D721Med (cell line): ENCODE measurements around the gene PLXDC1.

Experiments used
- DNase-seq: peaks from one replicate; pipeline ENCODE4 v3.0.0; 2011; ENCODE audit warnings: low spot score; ENCODE audit not compliant: insufficient read length
- FAIRE-seq: peaks from 2 replicates; lab custom pipeline; 2011; peaks lifted over from hg19 to GRCh38; lab: Jason Lieb, UNC
- TF ChIP-seq, protein P1 (sequence below): IDR thresholded peaks from 2 replicates; pipeline ENCODE4 v1.5.1; 2012; ENCODE audit warnings: mild to moderate bottlenecking, control low read depth; ENCODE audit not compliant: insufficient read depth; ENCODE audit errors: missing control alignments

Gene PLXDC1

DNA sequence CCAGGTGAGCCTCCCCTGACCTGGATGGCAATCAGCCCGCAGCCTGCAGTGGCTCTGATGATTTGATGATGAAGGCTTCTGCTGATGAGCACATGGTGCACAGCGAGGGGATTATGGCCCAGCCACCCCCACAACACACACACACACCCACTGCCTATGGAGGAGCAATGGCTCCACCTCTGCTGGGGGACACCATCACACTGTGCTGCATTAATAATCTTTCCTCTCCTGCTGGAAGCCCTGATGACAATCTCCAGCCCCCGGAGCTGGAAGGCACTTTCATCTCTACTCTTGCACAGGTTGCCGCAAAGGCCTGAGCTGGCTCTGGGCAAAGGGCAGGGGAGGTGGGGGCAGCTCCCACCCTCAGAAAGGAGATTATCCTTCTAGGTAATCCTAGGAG is 79.9 kb downstream of the PLXDC1 start:
- FAIRE-seq = no peak

DNA sequence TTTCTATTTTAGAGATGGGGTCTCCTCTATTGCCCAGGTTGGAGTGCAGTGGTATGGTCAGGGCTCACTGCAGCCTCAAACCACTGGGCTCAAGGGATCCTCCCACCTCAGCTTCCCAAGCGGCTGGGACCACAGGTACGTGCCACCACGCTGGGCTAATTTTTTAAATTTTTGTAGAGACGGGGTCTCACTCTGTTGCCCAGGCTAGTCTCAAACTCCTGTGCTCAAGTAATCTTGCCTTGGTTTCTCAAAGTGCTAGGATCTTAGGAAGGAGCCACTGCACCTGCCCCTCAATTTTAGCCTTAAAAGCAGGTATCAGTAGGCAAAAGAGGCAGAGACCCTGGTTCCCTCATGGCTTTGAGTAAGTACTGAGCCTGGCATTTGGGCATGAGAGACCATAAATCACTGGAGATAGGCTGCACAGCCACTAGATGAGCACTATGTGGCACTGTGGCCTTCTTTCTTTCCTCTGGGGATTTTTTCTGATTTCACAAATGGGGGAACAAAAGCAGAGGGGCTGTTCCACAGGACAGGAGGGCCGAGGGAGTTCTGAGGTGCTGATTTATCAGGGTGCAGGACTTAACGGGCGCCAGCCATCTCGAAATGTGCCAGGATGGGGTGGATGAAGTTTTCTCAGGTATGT is 82.2 kb downstream of the PLXDC1 start:
- DNase-seq (peak; percentile 83), FAIRE-seq (peak; percentile 6)

More for the DNA sequence above, 79.9 kb downstream of the PLXDC1 start:
- TF ChIP-seq, protein P1, sequence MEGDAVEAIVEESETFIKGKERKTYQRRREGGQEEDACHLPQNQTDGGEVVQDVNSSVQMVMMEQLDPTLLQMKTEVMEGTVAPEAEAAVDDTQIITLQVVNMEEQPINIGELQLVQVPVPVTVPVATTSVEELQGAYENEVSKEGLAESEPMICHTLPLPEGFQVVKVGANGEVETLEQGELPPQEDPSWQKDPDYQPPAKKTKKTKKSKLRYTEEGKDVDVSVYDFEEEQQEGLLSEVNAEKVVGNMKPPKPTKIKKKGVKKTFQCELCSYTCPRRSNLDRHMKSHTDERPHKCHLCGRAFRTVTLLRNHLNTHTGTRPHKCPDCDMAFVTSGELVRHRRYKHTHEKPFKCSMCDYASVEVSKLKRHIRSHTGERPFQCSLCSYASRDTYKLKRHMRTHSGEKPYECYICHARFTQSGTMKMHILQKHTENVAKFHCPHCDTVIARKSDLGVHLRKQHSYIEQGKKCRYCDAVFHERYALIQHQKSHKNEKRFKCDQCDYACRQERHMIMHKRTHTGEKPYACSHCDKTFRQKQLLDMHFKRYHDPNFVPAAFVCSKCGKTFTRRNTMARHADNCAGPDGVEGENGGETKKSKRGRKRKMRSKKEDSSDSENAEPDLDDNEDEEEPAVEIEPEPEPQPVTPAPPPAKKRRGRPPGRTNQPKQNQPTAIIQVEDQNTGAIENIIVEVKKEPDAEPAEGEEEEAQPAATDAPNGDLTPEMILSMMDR = no peak
- peak; percentile 73 for DNase-seq

DNA sequence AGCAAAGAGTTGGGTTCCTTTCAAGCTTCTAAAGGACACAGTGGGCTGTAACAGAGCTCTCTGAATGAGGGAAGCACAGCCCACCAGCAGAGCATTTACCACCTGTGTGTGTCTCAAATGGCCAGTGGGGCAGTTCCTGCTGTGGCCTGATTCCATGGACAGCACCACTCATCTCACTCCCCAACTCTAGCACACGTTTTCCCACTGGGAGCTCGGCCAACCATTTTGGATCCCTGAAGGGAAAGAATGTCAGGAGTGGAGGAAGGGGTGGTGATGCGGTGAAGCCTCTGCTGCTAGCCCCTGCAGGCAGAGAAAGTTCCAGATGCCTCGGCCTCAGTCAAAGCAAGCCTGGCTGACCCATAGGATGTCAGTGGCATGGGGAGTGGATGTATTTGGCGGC is 86.6 kb downstream of the PLXDC1 start:
- TF ChIP-seq, protein P1 = no peak
- FAIRE-seq = no peak
- no peak for DNase-seq

More for the DNA sequence above, 82.2 kb downstream of the PLXDC1 start:
- TF ChIP-seq, protein P1 = peak; percentile 90

DNA sequence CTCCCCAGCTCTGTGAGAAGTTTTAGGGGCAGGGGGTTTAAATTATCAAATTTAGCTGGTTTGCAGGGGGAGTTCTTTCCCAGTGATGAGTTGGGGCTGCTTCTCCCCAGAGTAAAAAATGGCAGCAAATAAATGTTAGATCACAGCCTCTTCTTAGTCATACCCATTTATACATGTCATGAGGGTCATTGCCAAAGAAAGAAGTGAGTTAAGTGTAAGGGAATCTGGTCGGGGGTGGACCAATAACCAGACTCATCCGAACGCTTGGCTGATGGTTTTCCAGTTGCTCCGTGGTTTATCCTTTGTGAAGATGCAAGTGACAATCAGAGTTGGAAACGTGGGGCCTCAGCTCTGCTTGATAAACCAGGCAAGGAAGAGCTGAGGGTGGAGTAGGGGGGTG is 87.1 kb downstream of the PLXDC1 start:
- DNase-seq = no peak
- TF ChIP-seq, protein P1 = no peak
- FAIRE-seq = no peak

DNA sequence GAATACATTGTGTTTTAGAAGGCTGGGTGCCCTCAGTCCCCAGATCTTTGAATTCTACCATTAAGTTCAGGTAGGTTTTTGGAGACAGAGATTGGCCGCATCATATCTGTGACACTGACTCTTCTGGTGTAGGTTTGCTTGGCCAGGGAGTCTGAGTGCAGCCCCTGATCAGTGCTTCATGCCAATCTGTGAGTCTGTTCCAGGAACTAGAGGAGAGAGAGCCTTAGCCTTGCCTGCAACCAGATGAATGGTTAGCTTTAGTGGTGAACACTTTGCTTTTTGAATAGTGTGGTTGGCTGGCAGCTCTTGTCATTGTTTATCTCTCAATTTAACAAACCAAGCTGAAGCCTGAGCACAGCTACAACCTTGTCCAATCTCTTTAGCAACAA is 87.8 kb downstream of the PLXDC1 start:
- FAIRE-seq = no peak
- no peak for DNase-seq
- TF ChIP-seq, protein P1 = no peak

DNA sequence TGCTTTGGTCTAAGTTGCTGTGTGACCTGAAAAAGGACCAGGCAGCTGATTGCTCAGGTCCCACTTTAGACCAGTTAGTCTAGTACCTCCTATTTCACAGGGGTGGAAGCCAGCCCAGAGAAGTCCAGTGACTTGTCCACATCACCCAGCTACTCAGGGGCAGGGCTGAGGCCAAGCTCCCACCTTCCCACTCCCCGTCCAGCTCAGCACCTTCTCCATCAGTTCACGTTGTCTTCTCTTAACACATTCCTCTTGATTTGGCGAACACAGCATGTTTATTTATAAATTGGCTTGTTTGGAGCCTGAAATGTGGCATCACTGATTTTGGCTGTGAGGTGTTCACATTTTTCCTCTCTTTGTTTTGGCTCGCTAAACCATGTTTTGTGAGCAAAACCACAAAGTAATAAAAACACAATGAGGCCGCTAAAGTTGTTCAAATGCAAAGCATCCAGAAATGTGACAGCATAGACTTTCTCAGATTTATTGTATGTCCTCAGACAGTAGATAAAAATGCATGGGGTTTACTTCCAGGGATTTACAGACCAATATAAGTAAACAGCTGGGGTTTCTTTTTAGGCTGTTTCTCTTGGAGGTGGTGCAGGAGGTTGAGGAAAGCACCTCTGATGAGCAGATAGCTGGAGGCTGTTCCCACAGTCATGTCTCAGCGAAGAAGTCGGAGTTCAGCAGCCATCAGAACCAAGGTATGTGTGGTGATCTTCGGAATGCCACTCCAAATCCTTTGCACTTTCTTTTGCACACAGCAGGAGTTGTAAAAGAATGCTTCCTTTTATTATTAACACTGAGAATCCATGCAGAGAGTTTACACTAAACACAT is 88.4 kb downstream of the PLXDC1 start:
- TF ChIP-seq, protein P1 = no peak
- FAIRE-seq = no peak
- no peak for DNase-seq

DNA sequence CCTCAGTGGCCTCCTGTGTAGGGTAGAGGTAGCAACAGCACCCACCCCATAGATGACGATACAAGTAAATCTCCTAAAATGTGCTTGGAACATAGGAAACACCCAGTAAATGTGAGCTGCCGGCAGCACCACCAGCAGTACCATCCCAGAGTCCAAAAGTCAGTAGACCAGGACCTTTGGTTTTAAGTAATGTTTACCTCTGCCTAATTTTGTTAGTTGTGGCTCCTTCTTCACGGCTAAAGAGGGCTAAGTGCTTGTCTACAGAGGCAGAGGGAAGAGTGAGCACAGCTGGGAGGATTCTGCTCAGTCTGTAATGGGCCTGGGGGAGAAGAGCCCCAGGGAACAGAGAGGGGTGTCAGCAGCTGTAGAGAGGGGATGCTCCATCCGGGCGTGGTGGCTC is 92.9 kb downstream of the PLXDC1 start:
- TF ChIP-seq, protein P1 = no peak
- no peak for DNase-seq
- FAIRE-seq = no peak
